ENCODE data around the gene ZNF746.

Gene ZNF746

GRCh38 chr7:149527414-149527813 lies 29.8 kb upstream of the ZNF746 start:
- no peak for DNase-seq (ENCODE audit: low spot score)
- in situ Hi-C loops (cut with MboI; ENCODE audit: low pct_unique_long_range_greater_than_20kb, low sequenced_read_pairs, unreplicated experiment): no loop called here
- TF ChIP-seq CTCF (IDR thresholded peaks at IDR 0.05; ENCODE audit: extremely low read depth, insufficient read depth, missing control alignments): no peak

GRCh38 chr7:149525280-149525679 lies 27.7 kb upstream of the ZNF746 start:
- DNase-seq (ENCODE audit: low spot score): no peak

GRCh38 chr7:149524394-149524793 lies 26.8 kb upstream of the ZNF746 start:
- in situ Hi-C loops (cut with MboI; ENCODE audit: low pct_unique_long_range_greater_than_20kb, low sequenced_read_pairs, unreplicated experiment): no loop called here
- no peak for TF ChIP-seq CTCF (IDR thresholded peaks at IDR 0.05; ENCODE audit: extremely low read depth, insufficient read depth, missing control alignments)
- no peak for DNase-seq (ENCODE audit: low spot score)

More at GRCh38 chr7:149525280-149525679, 27.7 kb upstream of the ZNF746 start:
- in situ Hi-C loops (cut with MboI; ENCODE audit: low pct_unique_long_range_greater_than_20kb, low sequenced_read_pairs, unreplicated experiment): no loop called here
- TF ChIP-seq CTCF (IDR thresholded peaks at IDR 0.05; ENCODE audit: extremely low read depth, insufficient read depth, missing control alignments): no peak

- DNase-seq (ENCODE audit: low spot score): no peak
- no peak for TF ChIP-seq CTCF (IDR thresholded peaks at IDR 0.05; ENCODE audit: extremely low read depth, insufficient read depth, missing control alignments)
- in situ Hi-C loops (cut with MboI; ENCODE audit: low pct_unique_long_range_greater_than_20kb, low sequenced_read_pairs, unreplicated experiment): no loop called here
Measured at GRCh38 chr7:149510248-149510647, 12.6 kb upstream of the ZNF746 start.

GRCh38 chr7:149509774-149510173 lies 12.2 kb upstream of the ZNF746 start:
- no peak for TF ChIP-seq CTCF (IDR thresholded peaks at IDR 0.05; ENCODE audit: extremely low read depth, insufficient read depth, missing control alignments)
- in situ Hi-C loops (cut with MboI; ENCODE audit: low pct_unique_long_range_greater_than_20kb, low sequenced_read_pairs, unreplicated experiment): no loop called here
- no peak for DNase-seq (ENCODE audit: low spot score)

GRCh38 chr7:149505551-149505950 lies 7.9 kb upstream of the ZNF746 start:
- in situ Hi-C loops (cut with MboI; ENCODE audit: low pct_unique_long_range_greater_than_20kb, low sequenced_read_pairs, unreplicated experiment): no loop called here
- TF ChIP-seq CTCF (IDR thresholded peaks at IDR 0.05; ENCODE audit: extremely low read depth, insufficient read depth, missing control alignments): no peak
- DNase-seq (ENCODE audit: low spot score): no peak

- no peak for TF ChIP-seq CTCF (IDR thresholded peaks at IDR 0.05; ENCODE audit: extremely low read depth, insufficient read depth, missing control alignments)
- in situ Hi-C loops (cut with MboI; ENCODE audit: low pct_unique_long_range_greater_than_20kb, low sequenced_read_pairs, unreplicated experiment): no loop called here
Measured at GRCh38 chr7:149501651-149502050, 4.0 kb upstream of the ZNF746 start.

More at GRCh38 chr7:149501651-149502050, 4.0 kb upstream of the ZNF746 start:
- no peak for DNase-seq (ENCODE audit: low spot score)

Measured in GM13977 (cell line).